ENCODE measurements around the gene CCDC187. TPM values are rescaled to one million over a fixed set of nuclear protein-coding genes. Genes with fewer than 3 reads are reported as not detected.

CCDC187 gene
- total RNA-seq, 1 experiment from 2014 or later, result not detected

DNA sequence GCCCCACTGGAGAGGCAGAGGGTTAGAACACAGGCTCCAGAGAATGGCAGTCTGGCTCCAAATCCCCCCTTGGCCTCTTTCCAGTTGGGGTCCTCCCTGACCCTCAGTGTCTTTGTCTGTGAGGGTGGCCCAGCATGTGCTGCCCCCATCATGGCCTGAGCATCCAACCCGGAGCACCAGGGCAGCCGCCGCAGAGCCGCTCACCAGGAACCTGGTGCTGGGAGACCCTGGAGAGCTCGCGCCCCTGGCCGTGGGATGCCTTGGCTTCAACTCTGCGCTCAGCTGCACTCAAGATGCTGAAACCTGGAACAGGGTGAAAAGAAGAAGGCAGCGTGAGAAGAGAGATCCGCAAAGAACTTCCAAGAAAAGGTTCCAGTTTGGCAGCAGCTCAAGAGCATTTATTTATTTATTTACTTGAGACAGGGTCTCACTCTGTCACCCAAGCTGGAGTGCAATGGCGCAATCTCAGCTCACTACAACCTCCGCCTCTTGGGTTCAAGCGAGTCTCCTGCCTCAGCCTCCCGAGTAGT lies 3.8 kb downstream of the CCDC187 start:
- Mint-ChIP-seq H3K27ac (ENCODE audit: low read depth, unreplicated experiment) (no peak overlapping the region), H3K4me1 (ENCODE audit: insufficient read depth, unreplicated experiment) (peaks cover 5% of the 10 kb centered on the region), H3K36me3 (ENCODE audit: insufficient read depth, unreplicated experiment) (no peaks in the 10 kb centered on the region), H3K4me3 (ENCODE audit: unreplicated experiment) (no peak overlapping the region), H3K9me3 (ENCODE audit: unreplicated experiment) (no peaks in the 10 kb centered on the region), H3K27me3 (ENCODE audit: insufficient read depth, unreplicated experiment) (peaks cover 8% of the 10 kb centered on the region)
- TF ChIP-seq, protein P1, sequence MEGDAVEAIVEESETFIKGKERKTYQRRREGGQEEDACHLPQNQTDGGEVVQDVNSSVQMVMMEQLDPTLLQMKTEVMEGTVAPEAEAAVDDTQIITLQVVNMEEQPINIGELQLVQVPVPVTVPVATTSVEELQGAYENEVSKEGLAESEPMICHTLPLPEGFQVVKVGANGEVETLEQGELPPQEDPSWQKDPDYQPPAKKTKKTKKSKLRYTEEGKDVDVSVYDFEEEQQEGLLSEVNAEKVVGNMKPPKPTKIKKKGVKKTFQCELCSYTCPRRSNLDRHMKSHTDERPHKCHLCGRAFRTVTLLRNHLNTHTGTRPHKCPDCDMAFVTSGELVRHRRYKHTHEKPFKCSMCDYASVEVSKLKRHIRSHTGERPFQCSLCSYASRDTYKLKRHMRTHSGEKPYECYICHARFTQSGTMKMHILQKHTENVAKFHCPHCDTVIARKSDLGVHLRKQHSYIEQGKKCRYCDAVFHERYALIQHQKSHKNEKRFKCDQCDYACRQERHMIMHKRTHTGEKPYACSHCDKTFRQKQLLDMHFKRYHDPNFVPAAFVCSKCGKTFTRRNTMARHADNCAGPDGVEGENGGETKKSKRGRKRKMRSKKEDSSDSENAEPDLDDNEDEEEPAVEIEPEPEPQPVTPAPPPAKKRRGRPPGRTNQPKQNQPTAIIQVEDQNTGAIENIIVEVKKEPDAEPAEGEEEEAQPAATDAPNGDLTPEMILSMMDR (IDR thresholded peaks at IDR 0.05; ENCODE audit: unreplicated experiment), result no peak
- no peak for DNase-seq (ENCODE audit: unreplicated experiment)
- intact Hi-C loops (cut with micrococcal nuclease), result no loop called here
- ChIA-PET CTCF (interaction anchor here (0.6 to 1.0 kb wide), 5 partner anchors 12 to 987 kb away, joined by 3 to 6 read pairs (median 3); no protein-coding TSS in a partner anchor), POLR2A (no interaction called here)
- BruUV-seq (replicated peaks), result no TSS peak

DNA sequence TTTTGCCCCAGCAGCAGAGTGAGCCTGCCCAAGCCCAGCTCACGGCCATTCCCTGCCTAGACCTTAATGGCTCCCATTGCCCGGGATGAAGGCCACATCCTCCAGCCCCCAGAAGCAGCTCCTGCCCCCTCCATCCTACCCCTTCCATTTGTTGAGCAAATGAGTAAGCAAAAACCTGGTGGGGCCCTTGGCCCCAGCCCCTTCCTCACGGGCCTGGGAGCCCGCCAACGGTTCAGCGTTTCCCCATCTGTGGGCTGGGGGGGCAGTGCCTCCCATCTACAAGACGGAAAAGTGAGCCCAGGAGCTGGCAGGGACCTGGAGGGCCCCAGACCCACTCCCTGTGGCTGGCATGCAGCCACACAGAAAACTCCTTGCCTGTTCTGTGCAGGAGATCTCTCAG lies 4.4 kb downstream of the CCDC187 start:
- peaks cover 8% of the 10 kb centered on the region for H3K27me3 Mint-ChIP-seq (ENCODE audit: insufficient read depth, unreplicated experiment)
- TF ChIP-seq, protein P1 (IDR thresholded peaks at IDR 0.05; ENCODE audit: unreplicated experiment), result no peak
- no TSS peak for BruUV-seq (replicated peaks)
- H3K36me3 Mint-ChIP-seq (ENCODE audit: insufficient read depth, unreplicated experiment), result no peaks in the 10 kb centered on the region
- ChIA-PET POLR2A (no interaction called here), CTCF (no interaction called here)
- H3K27ac Mint-ChIP-seq (ENCODE audit: low read depth, unreplicated experiment), result no peak overlapping the region
- H3K9me3 Mint-ChIP-seq (ENCODE audit: unreplicated experiment), result no peaks in the 10 kb centered on the region
- intact Hi-C loops (cut with micrococcal nuclease), result no loop called here
- no peak overlapping the region for H3K4me3 Mint-ChIP-seq (ENCODE audit: unreplicated experiment)
- H3K4me1 Mint-ChIP-seq (ENCODE audit: insufficient read depth, unreplicated experiment), result peaks cover 5% of the 10 kb centered on the region
- no peak for DNase-seq (ENCODE audit: unreplicated experiment)

DNA sequence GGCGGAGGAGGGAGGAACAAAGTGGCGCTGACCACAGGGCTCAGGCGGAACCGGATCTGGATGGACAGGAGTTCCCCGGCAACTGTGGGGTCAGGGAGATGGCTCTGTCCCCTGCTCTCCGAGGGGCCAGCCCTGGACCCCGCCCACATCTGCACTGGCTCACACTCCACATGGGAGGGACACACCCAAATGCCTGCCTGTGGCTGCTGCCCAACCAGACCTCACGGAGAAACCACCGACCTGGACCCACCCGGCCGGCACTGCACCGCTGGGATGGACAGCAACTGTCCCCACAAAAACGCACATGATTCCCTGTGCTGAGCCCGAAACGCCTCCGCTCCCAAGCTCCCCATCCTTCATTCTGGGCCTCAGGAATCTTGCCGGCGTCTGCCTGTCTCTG lies 4.8 kb downstream of the CCDC187 start:
- H3K4me3 Mint-ChIP-seq (ENCODE audit: unreplicated experiment), result no peak overlapping the region
- TF ChIP-seq, protein P1 (IDR thresholded peaks at IDR 0.05; ENCODE audit: unreplicated experiment), result no peak
- H3K27me3 Mint-ChIP-seq (ENCODE audit: insufficient read depth, unreplicated experiment), result peaks cover 8% of the 10 kb centered on the region
- BruUV-seq (replicated peaks), result no TSS peak
- CTCF ChIA-PET, result no interaction called here
- intact Hi-C loops (cut with micrococcal nuclease), result no loop called here
- no peaks in the 10 kb centered on the region for H3K36me3 Mint-ChIP-seq (ENCODE audit: insufficient read depth, unreplicated experiment)
- H3K4me1 Mint-ChIP-seq (ENCODE audit: insufficient read depth, unreplicated experiment), result peaks cover 5% of the 10 kb centered on the region
- DNase-seq (ENCODE audit: unreplicated experiment), result no peak
- no peak overlapping the region for H3K27ac Mint-ChIP-seq (ENCODE audit: low read depth, unreplicated experiment)
- H3K9me3 Mint-ChIP-seq (ENCODE audit: unreplicated experiment), result no peaks in the 10 kb centered on the region
- POLR2A ChIA-PET, result no interaction called here

DNA sequence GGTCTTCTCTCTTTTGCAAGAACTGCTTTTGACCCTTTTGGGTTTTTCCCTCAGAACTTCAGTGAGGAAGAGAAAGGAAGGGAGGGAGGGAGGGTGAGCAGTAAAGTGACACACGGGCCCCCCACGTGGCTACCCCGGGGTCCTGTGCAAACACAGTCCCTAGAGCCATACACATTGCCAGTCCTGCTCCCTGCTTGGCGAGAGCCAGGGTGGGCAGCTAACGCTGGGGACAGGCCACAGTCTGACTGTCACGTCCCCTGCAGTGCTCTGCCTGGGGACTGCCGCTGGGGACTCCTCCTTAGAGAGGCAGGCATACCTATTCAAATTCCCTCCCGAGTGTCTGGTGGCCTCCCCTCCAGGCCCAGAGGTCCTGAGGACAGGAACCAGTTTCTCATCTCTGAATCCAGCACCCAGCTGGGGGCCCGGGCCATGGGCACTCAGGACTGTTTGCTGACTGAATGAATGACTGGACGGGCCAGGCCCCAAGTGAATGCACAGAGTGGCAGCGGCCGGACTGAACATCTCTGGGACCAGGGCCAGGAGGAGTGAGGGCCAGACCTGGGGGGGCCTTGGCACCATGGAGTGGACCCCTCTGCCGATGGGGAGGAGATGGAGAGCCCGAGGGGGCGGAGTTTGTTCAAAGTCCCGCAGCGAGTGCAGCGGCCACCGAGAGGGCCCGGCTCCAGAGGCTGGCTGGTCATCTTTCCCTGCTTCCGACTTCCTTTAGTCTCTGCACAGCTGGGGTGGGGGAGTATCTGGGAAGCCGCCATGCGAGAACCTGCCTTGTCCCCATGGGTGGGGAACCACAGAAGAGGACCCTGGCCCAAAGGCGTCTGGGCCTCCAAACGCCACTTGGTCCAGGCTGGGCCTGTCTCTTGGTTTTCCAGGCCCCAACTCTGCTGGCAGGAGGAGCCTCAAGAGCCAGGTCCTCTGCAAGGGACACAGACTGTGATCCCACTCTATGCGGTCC lies 5.8 kb downstream of the CCDC187 start:
- BruUV-seq (replicated peaks), result no TSS peak
- no peaks in the 10 kb centered on the region for H3K9me3 Mint-ChIP-seq (ENCODE audit: unreplicated experiment)

More for the DNA sequence above, 5.8 kb downstream of the CCDC187 start:
- intact Hi-C loops (cut with micrococcal nuclease), result no loop called here
- DNase-seq (ENCODE audit: unreplicated experiment), result no peak
- H3K4me3 Mint-ChIP-seq (ENCODE audit: unreplicated experiment), result no peak overlapping the region
- TF ChIP-seq, protein P1 (IDR thresholded peaks at IDR 0.05; ENCODE audit: unreplicated experiment), result no peak
- POLR2A ChIA-PET, result no interaction called here
- peaks cover 5% of the 10 kb centered on the region for H3K4me1 Mint-ChIP-seq (ENCODE audit: insufficient read depth, unreplicated experiment)
- H3K27me3 Mint-ChIP-seq (ENCODE audit: insufficient read depth, unreplicated experiment), result peaks cover 8% of the 10 kb centered on the region
- H3K36me3 Mint-ChIP-seq (ENCODE audit: insufficient read depth, unreplicated experiment), result no peaks in the 10 kb centered on the region
- CTCF ChIA-PET, result interaction anchor here (0.7 to 1.9 kb wide), 4 partner anchors 14 to 359 kb away, joined by 3 to 7 read pairs (median 4); no protein-coding TSS in a partner anchor
- H3K27ac Mint-ChIP-seq (ENCODE audit: low read depth, unreplicated experiment), result no peak overlapping the region

Data from MCF 10A (cell line).